GM19351 (cell line): Measurements from ENCODE around the gene NEU4.
"Not testable (repeated sequence)": the region's sequence is repeated elsewhere in the genome, so short reads cannot be mapped to it uniquely, and the experiment has no call there.

Experiments used
- ATAC-seq: cut with Tn5 transposase; IDR thresholded peaks from one replicate; pipeline ENCODE4 v1.9.1; 2021; ENCODE audit warnings: mild to moderate bottlenecking, moderate library complexity; ENCODE audit not compliant: unreplicated experiment

Gene NEU4

GRCh38 chr2:241812730-241813643, 4.0 kb downstream of the NEU4 start:
- ATAC-seq = no peak

- no peak for ATAC-seq
Observed at GRCh38 chr2:241813644-241814392, 4.8 kb downstream of the NEU4 start.

- no peak for ATAC-seq
Observed at GRCh38 chr2:241814393-241814642, 5.3 kb downstream of the NEU4 start.

- ATAC-seq = no peak
Observed at GRCh38 chr2:241814643-241815476, 5.9 kb downstream of the NEU4 start.

- ATAC-seq = no peak
Observed at GRCh38 chr2:241815477-241816430, 6.8 kb downstream of the NEU4 start.

GRCh38 chr2:241816431-241817121, 7.6 kb downstream of the NEU4 start:
- no peak for ATAC-seq

GRCh38 chr2:241817126-241817820, 8.3 kb downstream of the NEU4 start:
- no peak for ATAC-seq

GRCh38 chr2:241817821-241818215, 8.8 kb downstream of the NEU4 start:
- ATAC-seq = not testable (repeated sequence)

GRCh38 chr2:241818229-241818942, 9.4 kb downstream of the NEU4 start:
- no peak for ATAC-seq

- ATAC-seq = no peak
Observed at GRCh38 chr2:241818943-241819270, 9.9 kb downstream of the NEU4 start.

- ATAC-seq = not testable (repeated sequence)
Observed at GRCh38 chr2:241819947-241820624, 11.1 kb downstream of the NEU4 start.

- no peak for ATAC-seq
Observed at GRCh38 chr2:241820625-241821384, 11.8 kb downstream of the NEU4 start.

GRCh38 chr2:241821460-241822263, 12.7 kb downstream of the NEU4 start:
- no peak for ATAC-seq

- no peak for ATAC-seq
Observed at GRCh38 chr2:241822264-241822623, 13.3 kb downstream of the NEU4 start.

- not testable (repeated sequence) for ATAC-seq
Observed at GRCh38 chr2:241823531-241824437, 14.8 kb downstream of the NEU4 start.
